PC-9 (cell line): Measurements from ENCODE around the gene SLC22A12. TPM values are rescaled to one million over a fixed set of nuclear protein-coding genes. Genes with fewer than 3 reads are reported as not detected.

ENCODE experiments used
- BruUV-seq: library from RNA; stranded (reverse); fragments of 400-500 nt; replicated peaks from 2 replicates; lab custom pipeline; 2021; lab: Mats Ljungman, UMichigan
- CTCF ChIA-PET: fragments of 300-600 bp; sonication (Branson Sonifier 250); formaldehyde crosslinking; loops from one replicate; lab custom pipeline; 2022; ENCODE audit warnings: antibody characterized with exemption; lab: Charles Lee
- POLR2A ChIA-PET: fragments of 300-600 bp; sonication (Branson Sonifier 250); formaldehyde crosslinking; loops from one replicate; lab custom pipeline; 2022; ENCODE audit warnings: antibody characterized with exemption; ENCODE audit not compliant: unreplicated experiment; lab: Charles Lee
- DNase-seq, 2 experiments: peaks; one replicate each; pipeline versions ENCODE4 v3.0.0 to v3.0.0-alpha.2; 2015 to 2022; ENCODE audit warnings: mixed read lengths in 1 of 2
- H2AFZ ChIP-seq: fragments of 200-600 bp; sonication (generic); 2 replicates; pipeline ENCODE4 v1.8.1; 2017; ENCODE audit warnings: antibody characterized with exemption
- H3F3A ChIP-seq: fragments of 200-600 bp; sonication (generic); 2 replicates; pipeline ENCODE4 v1.8.1; 2017; ENCODE audit warnings: antibody characterized with exemption, mild to moderate bottlenecking, low read depth; ENCODE audit not compliant: insufficient read depth
- H3K27ac ChIP-seq: fragments of 200-600 bp; sonication (generic); 2 replicates; pipeline ENCODE4 v1.6.1; 2016; ENCODE audit warnings: mixed run types
- H3K27me3 ChIP-seq: fragments of 200-600 bp; sonication (generic); 2 replicates; pipeline ENCODE4 v1.6.1; 2016; ENCODE audit warnings: low read depth, mixed run types; ENCODE audit not compliant: insufficient read depth
- H3K36me3 ChIP-seq: fragments of 200-600 bp; sonication (generic); 2 replicates; pipeline ENCODE4 v1.6.1; 2016; ENCODE audit warnings: low read depth, mixed run types
- H3K4me1 ChIP-seq: fragments of 200-600 bp; sonication (generic); replicated peaks from 2 replicates; pipeline ENCODE4 v1.6.1; 2016; ENCODE audit warnings: mixed run types; ENCODE audit not compliant: insufficient read depth
- H3K4me2 ChIP-seq: fragments of 200-600 bp; sonication (generic); 2 replicates; pipeline ENCODE4 v1.6.1; 2017; ENCODE audit warnings: mixed run types
- H3K4me3 ChIP-seq: fragments of 200-600 bp; sonication (generic); 2 replicates; pipeline ENCODE4 v1.6.1; 2016; ENCODE audit warnings: mixed run types
- H3K79me2 ChIP-seq: fragments of 200-600 bp; sonication (generic); 2 replicates; pipeline ENCODE4 v1.6.1; 2017; ENCODE audit warnings: low read depth, mixed run types
- H3K9me2 ChIP-seq: fragments of 200-600 bp; sonication (generic); 2 replicates; pipeline ENCODE4 v1.8.1; 2017; ENCODE audit warnings: mild to moderate bottlenecking; ENCODE audit not compliant: insufficient read depth
- H3K9me3 ChIP-seq: fragments of 200-600 bp; sonication (generic); 2 replicates; pipeline ENCODE4 v1.8.1; 2016; ENCODE audit warnings: low read depth; ENCODE audit not compliant: insufficient read depth
- H4K20me1 ChIP-seq: fragments of 200-600 bp; sonication (generic); 2 replicates; pipeline ENCODE4 v1.8.1; 2017; ENCODE audit not compliant: insufficient read depth
- EZH2 ChIP-seq: fragments of 200-600 bp; sonication (generic); IDR thresholded peaks from 2 replicates; pipeline ENCODE4 v1.8.0; 2017; ENCODE audit warnings: antibody characterized with exemption, low read depth
- intact Hi-C: fragments of 100-400 bp; cut with micrococcal nuclease; formaldehyde crosslinking; loops from one replicate; pipeline ENCODE4 v1.10.0; 2022; ENCODE audit not compliant: unreplicated experiment
- total RNA-seq: library from RNA; stranded (reverse); gene quantifications from 2 replicates; pipeline ENCODE4 v1.2.3, GENCODE V29; 2021
- TF ChIP-seq, protein P1 (sequence below): fragments of 200-600 bp; sonication (generic); conservative IDR thresholded peaks from 2 replicates; pipeline ENCODE4 v1.6.1; 2017; ENCODE audit warnings: mixed run types, antibody characterized with exemption, mild to moderate bottlenecking, moderate library complexity

The SLC22A12 gene
- total RNA-seq, 1 experiment from 2014 or later, result not detected

DNA sequence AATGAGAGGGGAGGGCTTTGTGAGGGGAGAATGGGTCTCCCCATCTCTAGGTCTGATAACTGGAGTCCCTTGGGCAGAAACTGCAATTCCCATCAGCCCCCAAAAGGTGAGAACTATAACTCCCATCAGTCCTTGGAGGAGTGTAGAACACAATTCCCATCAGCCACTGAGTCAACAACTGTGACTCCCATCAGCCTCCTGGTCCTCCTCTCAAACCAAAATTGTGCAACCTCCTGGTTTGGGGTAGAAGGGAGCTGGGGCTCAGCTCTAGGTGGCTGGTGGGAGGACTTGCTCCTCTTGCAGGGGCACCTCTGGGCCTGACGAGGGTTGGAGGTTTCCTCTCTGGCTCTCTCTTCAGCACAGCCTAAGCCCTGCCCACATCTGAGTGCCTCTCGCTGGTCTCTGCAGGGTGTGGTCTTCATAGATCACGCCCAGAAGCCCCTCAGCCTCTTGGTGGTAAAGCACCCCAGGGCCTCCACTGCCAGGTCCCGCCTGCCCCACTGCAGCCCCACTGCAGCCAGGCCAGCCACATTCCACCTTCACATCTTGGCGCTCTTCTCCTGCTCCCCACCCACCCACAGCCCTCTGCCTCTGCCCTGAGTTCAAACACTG is 18.5 kb downstream of the SLC22A12 start:
- H3K79me2 ChIP-seq, result no peaks in the 10 kb centered on the region
- H4K20me1 ChIP-seq, result no peaks in the 10 kb centered on the region; the same call in 1 of the 2 replicates
- TF ChIP-seq EZH2, result no peak
- TF ChIP-seq, protein P1, sequence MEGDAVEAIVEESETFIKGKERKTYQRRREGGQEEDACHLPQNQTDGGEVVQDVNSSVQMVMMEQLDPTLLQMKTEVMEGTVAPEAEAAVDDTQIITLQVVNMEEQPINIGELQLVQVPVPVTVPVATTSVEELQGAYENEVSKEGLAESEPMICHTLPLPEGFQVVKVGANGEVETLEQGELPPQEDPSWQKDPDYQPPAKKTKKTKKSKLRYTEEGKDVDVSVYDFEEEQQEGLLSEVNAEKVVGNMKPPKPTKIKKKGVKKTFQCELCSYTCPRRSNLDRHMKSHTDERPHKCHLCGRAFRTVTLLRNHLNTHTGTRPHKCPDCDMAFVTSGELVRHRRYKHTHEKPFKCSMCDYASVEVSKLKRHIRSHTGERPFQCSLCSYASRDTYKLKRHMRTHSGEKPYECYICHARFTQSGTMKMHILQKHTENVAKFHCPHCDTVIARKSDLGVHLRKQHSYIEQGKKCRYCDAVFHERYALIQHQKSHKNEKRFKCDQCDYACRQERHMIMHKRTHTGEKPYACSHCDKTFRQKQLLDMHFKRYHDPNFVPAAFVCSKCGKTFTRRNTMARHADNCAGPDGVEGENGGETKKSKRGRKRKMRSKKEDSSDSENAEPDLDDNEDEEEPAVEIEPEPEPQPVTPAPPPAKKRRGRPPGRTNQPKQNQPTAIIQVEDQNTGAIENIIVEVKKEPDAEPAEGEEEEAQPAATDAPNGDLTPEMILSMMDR, result no peak
- intact Hi-C loops, result no loop called here
- no peaks in the 10 kb centered on the region for H3K4me1 ChIP-seq
- H3K27ac ChIP-seq, result no peak overlapping the region
- BruUV-seq, result no TSS peak
- H3K9me2 ChIP-seq, result no peaks in the 10 kb centered on the region
- H3K36me3 ChIP-seq, result no peaks in the 10 kb centered on the region
- no peak overlapping the region for H3K4me2 ChIP-seq
- H3K27me3 ChIP-seq, result peaks cover 67% of the 10 kb centered on the region
- no peaks in the 10 kb centered on the region for H3K9me3 ChIP-seq
- DNase-seq, result no peak
- no peak overlapping the region for H2AFZ ChIP-seq
- H3F3A ChIP-seq, result no peaks in the 10 kb centered on the region
- H3K4me3 ChIP-seq, result no peak overlapping the region
- CTCF ChIA-PET, result interaction anchor here (0.6 kb wide), 1 partner anchor 138 kb away, joined by 7 read pairs; no protein-coding TSS in a partner anchor
- POLR2A ChIA-PET, result interaction anchor here (0.6 kb wide), 2 partner anchors 12 to 26 kb away, joined by 4 to 7 read pairs; no protein-coding TSS in a partner anchor

DNA sequence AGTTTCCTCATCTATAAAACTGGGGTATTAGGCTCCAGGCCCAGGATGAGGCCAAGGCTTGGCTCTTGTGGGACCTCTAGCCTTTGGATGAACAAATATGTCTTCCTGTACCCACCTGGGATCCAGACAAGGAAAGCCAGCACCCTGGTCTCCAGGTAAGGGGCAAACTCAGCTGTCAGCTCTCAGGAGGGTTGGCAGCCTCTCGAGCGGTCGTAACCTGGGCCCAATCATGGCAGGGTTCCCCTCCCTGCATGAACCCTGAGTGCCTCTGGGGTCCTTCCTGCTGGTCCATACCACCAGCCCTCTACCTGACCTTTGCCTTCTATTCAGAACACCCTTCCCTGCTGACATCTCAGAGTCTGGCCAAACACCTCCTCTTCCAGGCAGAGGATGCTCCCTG is 19.6 kb downstream of the SLC22A12 start:
- CTCF ChIA-PET, result no interaction called here

DNA sequence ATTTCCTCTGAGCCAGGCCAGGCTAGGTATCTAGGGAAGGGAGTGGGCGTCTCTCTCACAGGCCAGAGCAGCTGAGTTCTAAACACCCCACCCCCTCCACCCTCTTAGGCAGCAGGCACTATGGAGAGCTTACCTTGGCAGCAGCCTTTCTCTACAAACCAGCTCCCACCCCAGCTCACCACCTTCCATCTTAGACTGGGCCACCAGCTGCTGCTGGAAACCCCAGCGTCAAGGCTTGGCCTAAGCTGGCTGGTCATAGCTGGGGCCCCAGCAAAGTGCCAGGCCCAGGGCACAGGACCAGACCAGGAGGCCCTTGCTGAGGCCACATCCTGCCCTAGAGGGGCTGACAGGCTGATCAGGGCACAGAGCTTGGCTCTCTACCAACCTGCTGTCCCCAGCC is 20.2 kb downstream of the SLC22A12 start:
- Histone ChIP-seq H3K4me3 (no peak overlapping the region), H3F3A (no peaks in the 10 kb centered on the region), H3K4me2 (no peak overlapping the region), H3K4me1 (no peaks in the 10 kb centered on the region), H3K27me3 (peaks cover 58% of the 10 kb centered on the region), H4K20me1 (no peaks in the 10 kb centered on the region), H2AFZ (no peak overlapping the region), H3K27ac (no peak overlapping the region), H3K36me3 (no peaks in the 10 kb centered on the region), H3K79me2 (no peaks in the 10 kb centered on the region), H3K9me3 (no peaks in the 10 kb centered on the region), H3K9me2 (no peaks in the 10 kb centered on the region)
- no peak for DNase-seq
- ChIA-PET POLR2A (interaction anchor here (0.6 kb wide), 1 partner anchor 363 kb away, joined by 4 read pairs; no protein-coding TSS in a partner anchor), CTCF (no interaction called here)
- BruUV-seq, result no TSS peak
- TF ChIP-seq EZH2, result no peak
- TF ChIP-seq, protein P1, result no peak
- intact Hi-C loops, result no loop called here

More for the DNA sequence above, 19.6 kb downstream of the SLC22A12 start:
- H3K9me2 ChIP-seq, result no peaks in the 10 kb centered on the region
- POLR2A ChIA-PET, result interaction anchor here (0.6 kb wide), 1 partner anchor 364 kb away, joined by 4 read pairs; no protein-coding TSS in a partner anchor
- DNase-seq, result no peak
- TF ChIP-seq EZH2, result no peak
- TF ChIP-seq, protein P1, result no peak
- no peak overlapping the region for H2AFZ ChIP-seq
- no peaks in the 10 kb centered on the region for H3F3A ChIP-seq
- intact Hi-C loops, result no loop called here
- H3K4me1 ChIP-seq, result no peaks in the 10 kb centered on the region
- no peak overlapping the region for H3K4me2 ChIP-seq
- BruUV-seq, result no TSS peak
- no peaks in the 10 kb centered on the region for H3K36me3 ChIP-seq
- no peak overlapping the region for H3K27ac ChIP-seq
- H3K79me2 ChIP-seq, result no peaks in the 10 kb centered on the region
- no peak overlapping the region for H3K4me3 ChIP-seq
- no peaks in the 10 kb centered on the region for H3K9me3 ChIP-seq
- H4K20me1 ChIP-seq, result no peaks in the 10 kb centered on the region
- H3K27me3 ChIP-seq, result peaks cover 63% of the 10 kb centered on the region
